H1 (cell line): ENCODE data around the gene CCDC192. TPM values are rescaled to one million over a fixed set of nuclear protein-coding genes. Genes with fewer than 3 reads are reported as not detected.

Experiments used
- CTCF ChIA-PET: fragments of 300-600 bp; sonication (Branson Sonifier 250); formaldehyde crosslinking; loops from one replicate; lab custom pipeline; 2021; ENCODE audit not compliant: partially characterized antibody; lab: Charles Lee
- POLR2A ChIA-PET: fragments of 300-600 bp; sonication (Branson Sonifier 250); formaldehyde crosslinking; loops from one replicate; lab custom pipeline; 2021; ENCODE audit warnings: inconsistent platforms; ENCODE audit not compliant: partially characterized antibody; lab: Charles Lee
- DNase-seq, 2 experiments: peaks; one replicate each; pipeline versions ENCODE4 v3.0.0 to v3.0.0-alpha.2; 2010 to 2022; ENCODE audit warnings: low spot score in 2 of 2, low read depth in 1 of 2, mixed read lengths in 1 of 2
- FAIRE-seq: peaks from 2 replicates; lab custom pipeline; 2011; peaks lifted over from hg19 to GRCh38; lab: Jason Lieb, UNC
- H2AFZ ChIP-seq: 2 replicates; pipeline ENCODE4 v1.8.1; 2012; ENCODE audit warnings: low read length, inconsistent platforms
- H2AK5ac ChIP-seq: 2 replicates; pipeline ENCODE4 v1.6.1; 2013; ENCODE audit warnings: low read depth, low read length
- H2BK120ac ChIP-seq: replicated peaks from 2 replicates; pipeline ENCODE3; 2013; ENCODE audit warnings: low read depth, low read length, inconsistent platforms
- H2BK12ac ChIP-seq: 2 replicates; pipeline ENCODE4 v1.6.1; 2013; ENCODE audit warnings: low read depth, low read length
- H2BK15ac ChIP-seq: 2 replicates; pipeline ENCODE4 v1.6.1; 2013; ENCODE audit warnings: low read length
- H2BK20ac ChIP-seq: 2 replicates; pipeline ENCODE4 v1.6.1; 2013; ENCODE audit warnings: low read length
- H2BK5ac ChIP-seq: 2 replicates; pipeline ENCODE4 v1.6.1; 2013; ENCODE audit warnings: low read depth, low read length
- H3K14ac ChIP-seq: 2 replicates; pipeline ENCODE4 v1.6.1; 2013; ENCODE audit warnings: inconsistent platforms; ENCODE audit not compliant: insufficient read length
- H3K18ac ChIP-seq: 2 replicates; pipeline ENCODE4 v1.6.1; 2013; ENCODE audit warnings: low read length; ENCODE audit errors: extremely low read depth
- H3K23ac ChIP-seq: 2 replicates; pipeline ENCODE4 v1.6.1; 2013; ENCODE audit warnings: inconsistent platforms; ENCODE audit not compliant: insufficient read length
- H3K23me2 ChIP-seq: 2 replicates; pipeline ENCODE4 v1.6.1; 2013; ENCODE audit warnings: low read depth, low read length
- H3K27ac ChIP-seq: 2 replicates; pipeline ENCODE4 v1.6.1; 2011; ENCODE audit warnings: low read depth, low read length, inconsistent platforms
- H3K27me3 ChIP-seq, 4 experiments: replicated peaks in 1 of 4; 1 replicate in 1 of 4; 2 replicates in 3 of 4; pipeline versions ENCODE4 v1.6.1 to v1.8.1; 2011 to 2013; ENCODE audit warnings: low read length in 3 of 4, mild to moderate bottlenecking in 3 of 4, inconsistent platforms in 2 of 4, mixed read lengths in 2 of 4, moderate library complexity in 1 of 4; ENCODE audit not compliant: control insufficient read depth in 3 of 4, insufficient read depth in 3 of 4; ENCODE audit errors: extremely low read depth in 1 of 4
- H3K36me3 ChIP-seq, 4 experiments: 2 replicates each; pipeline versions ENCODE4 v1.6.1 to v1.8.1; 2011 to 2013; ENCODE audit warnings: mild to moderate bottlenecking in 4 of 4, low read length in 3 of 4, moderate library complexity in 2 of 4, control low read depth in 1 of 4, inconsistent platforms in 1 of 4; ENCODE audit not compliant: insufficient read depth in 4 of 4, control insufficient read depth in 2 of 4
- H3K4ac ChIP-seq: replicated peaks from 2 replicates; pipeline ENCODE3; 2013; ENCODE audit warnings: low read length, low read depth, mixed read lengths, inconsistent platforms; ENCODE audit not compliant: insufficient read length
- H3K4me1 ChIP-seq, 4 experiments: replicated peaks in 1 of 4; 1 replicate in 1 of 4; 2 replicates in 3 of 4; pipeline versions ENCODE4 v1.6.1 to v1.8.1; 2011 to 2013; ENCODE audit warnings: low read length in 3 of 4, inconsistent platforms in 2 of 4, mixed read lengths in 1 of 4; ENCODE audit not compliant: insufficient read depth in 4 of 4, control insufficient read depth in 3 of 4
- H3K4me2 ChIP-seq, 2 experiments: 2 replicates each; pipeline versions ENCODE4 v1.6.1 to v1.8.1; 2011 to 2013; ENCODE audit warnings: low read depth in 2 of 2, low read length in 2 of 2, control low read depth in 1 of 2, inconsistent platforms in 1 of 2, mild to moderate bottlenecking in 1 of 2; ENCODE audit not compliant: insufficient read depth in 1 of 2
- H3K4me3 ChIP-seq, 4 experiments: fragments of 200-600, 300-600 bp in 1 of 4; sonication (generic), shearing (Covaris generic), sonication (Bioruptor Twin) in 1 of 4; 2 replicates each; pipeline versions ENCODE4 v1.5.1 to v1.8.1; 2011 to 2016; ENCODE audit warnings: low read length in 4 of 4, low read depth in 3 of 4, control low read depth in 2 of 4, inconsistent platforms in 2 of 4, mild to moderate bottlenecking in 2 of 4, mixed read lengths in 1 of 4, moderate library complexity in 1 of 4; ENCODE audit not compliant: insufficient read depth in 2 of 4; ENCODE audit errors: extremely low read depth in 1 of 4
- H3K56ac ChIP-seq: replicated peaks from 2 replicates; pipeline ENCODE3; 2013; ENCODE audit warnings: low read depth, mild to moderate bottlenecking, mixed read lengths, low read length, inconsistent platforms; ENCODE audit not compliant: insufficient read length
- H3K79me1 ChIP-seq: 2 replicates; pipeline ENCODE4 v1.6.1; 2013; ENCODE audit warnings: low read depth, low read length, control low read depth
- H3K79me2 ChIP-seq, 2 experiments: 2 replicates each; pipeline versions ENCODE4 v1.6.1 to v1.8.1; 2012 to 2013; ENCODE audit warnings: low read length in 2 of 2, mild to moderate bottlenecking in 2 of 2, inconsistent platforms in 1 of 2; ENCODE audit not compliant: insufficient read depth in 2 of 2, control insufficient read depth in 1 of 2
- H3K9ac ChIP-seq, 4 experiments: replicated peaks in 1 of 4; 1 replicate in 1 of 4; 2 replicates in 3 of 4; pipeline versions ENCODE4 v1.6.1 to v1.8.1; 2011 to 2013; ENCODE audit warnings: low read depth in 3 of 4, low read length in 3 of 4, control low read depth in 2 of 4, mild to moderate bottlenecking in 2 of 4, moderate library complexity in 2 of 4, inconsistent platforms in 1 of 4; ENCODE audit errors: extremely low read depth in 1 of 4
- H3K9me3 ChIP-seq, 2 experiments: 2 replicates each; pipeline versions ENCODE4 v1.6.1 to v1.8.1; 2012 to 2013; ENCODE audit warnings: mild to moderate bottlenecking in 2 of 2, moderate library complexity in 2 of 2, control low read depth in 1 of 2, inconsistent platforms in 1 of 2, low read depth in 1 of 2, low read length in 1 of 2, mixed read lengths in 1 of 2; ENCODE audit not compliant: insufficient read depth in 2 of 2
- H4K20me1 ChIP-seq, 2 experiments: replicated peaks in 1 of 2; 2 replicates each; pipeline versions ENCODE3 to v1.8.1; 2011 to 2013; ENCODE audit warnings: inconsistent platforms in 2 of 2, low read length in 2 of 2, mild to moderate bottlenecking in 1 of 2; ENCODE audit not compliant: insufficient read depth in 2 of 2, control insufficient read depth in 1 of 2
- H4K5ac ChIP-seq: 2 replicates; pipeline ENCODE4 v1.6.1; 2013; ENCODE audit warnings: low read length, low read depth, mixed read lengths, inconsistent platforms; ENCODE audit not compliant: insufficient read length
- H4K8ac ChIP-seq: 2 replicates; pipeline ENCODE4 v1.8.0; 2013; ENCODE audit warnings: mild to moderate bottlenecking, moderate library complexity, low read length, inconsistent platforms; ENCODE audit not compliant: insufficient read depth; ENCODE audit errors: extremely low read depth
- H4K91ac ChIP-seq: replicated peaks from 2 replicates; pipeline ENCODE3; 2013; ENCODE audit warnings: low read length, mixed read lengths, inconsistent platforms; ENCODE audit not compliant: insufficient read length
- BCL11A ChIP-seq, 2 experiments: IDR thresholded peaks; one replicate each; pipeline ENCODE4 v1.6.1; 2011; ENCODE audit warnings: low read depth in 2 of 2, low read length in 2 of 2, mild to moderate bottlenecking in 2 of 2
- CREB1 ChIP-seq: IDR thresholded peaks from 2 replicates; pipeline ENCODE4 v1.6.1; 2012; ENCODE audit warnings: inconsistent platforms
- EP300 ChIP-seq, 2 experiments: IDR thresholded peaks; 1 replicate in 1 of 2; 2 replicates in 1 of 2; pipeline ENCODE4 v1.6.1; 2011 to 2012; ENCODE audit warnings: low read depth in 2 of 2, low read length in 2 of 2, mild to moderate bottlenecking in 2 of 2, borderline replicate concordance in 1 of 2, inconsistent platforms in 1 of 2, moderate library complexity in 1 of 2
- GABPA ChIP-seq: IDR thresholded peaks from 2 replicates; pipeline ENCODE4 v1.6.1; 2011; ENCODE audit warnings: mild to moderate bottlenecking, low read length, moderate library complexity, borderline replicate concordance; ENCODE audit not compliant: insufficient read depth
- HDAC6 ChIP-seq: IDR thresholded peaks from one replicate; pipeline ENCODE4 v1.7.1; 2012; ENCODE audit warnings: low read depth, mild to moderate bottlenecking, inconsistent platforms, low read length, moderate library complexity
- KDM5A ChIP-seq: fragments of 200-600 bp; IDR thresholded peaks from 2 replicates; pipeline ENCODE4 v1.7.1; 2012; ENCODE audit warnings: mild to moderate bottlenecking, low read length, inconsistent platforms, mixed read lengths
- MAX ChIP-seq: IDR thresholded peaks from 2 replicates; pipeline ENCODE4 v1.6.1; 2012; ENCODE audit warnings: inconsistent platforms
- RNF2 ChIP-seq: fragments of 200-900, 300-1000 bp; sonication (generic); IDR thresholded peaks from 2 replicates; pipeline ENCODE4 v1.7.1; 2016; ENCODE audit warnings: borderline replicate concordance, low read depth, mild to moderate bottlenecking, antibody characterized with exemption, low read length; ENCODE audit not compliant: poor library complexity, severe bottlenecking; ENCODE audit errors: missing control alignments
- SIRT6 ChIP-seq: IDR thresholded peaks from one replicate; pipeline ENCODE4 v1.7.1; 2012; ENCODE audit warnings: low read length, inconsistent platforms
- SP4 ChIP-seq: IDR thresholded peaks from 2 replicates; pipeline ENCODE4 v1.6.1; 2012; ENCODE audit warnings: low read length, inconsistent platforms
- TAF1 ChIP-seq: IDR thresholded peaks from 2 replicates; pipeline ENCODE4 v1.6.1; 2011; ENCODE audit warnings: mild to moderate bottlenecking, low read depth, low read length
- ZNF274 ChIP-seq: IDR thresholded peaks from 2 replicates; pipeline ENCODE4 v1.7.0; 2012; ENCODE audit warnings: low read length, borderline replicate concordance; ENCODE audit errors: extremely low read depth
- WGBS, 2 experiments: shearing (Covaris generic) in 1 of 2; methylation state at CpG; one replicate each; pipeline versions ENCODE4 v1.1.6 to v1.1.7; 2013 to 2015; ENCODE audit warnings: low lambda C conversion rate in 2 of 2, mixed read lengths in 2 of 2, inconsistent platforms in 1 of 2, low coverage in 1 of 2, missing lambda C conversion rate in 1 of 2; ENCODE audit not compliant: insufficient replicate concordance in 2 of 2, insufficient coverage in 1 of 2, insufficient read length in 1 of 2; ENCODE audit errors: extremely low coverage in 1 of 2, missing lambda C conversion rate in 1 of 2; 5-methylcytosine and 5-hydroxymethylcytosine counted together
- polyA plus RNA-seq, 7 experiments: library from polyadenylated mRNA; depleted of rRNA in 3 of 7; stranded (reverse) in 5 of 7; unstranded in 2 of 7; fragments of >200 nt in 5 of 7; fragments of 200-250 nt in 2 of 7; gene quantifications; 1 replicate in 5 of 7; 2 replicates in 1 of 7; 4 replicates in 1 of 7; pipeline versions ENCODE4 v1.2.1 to v1.2.3, GENCODE V29; 2011 to 2013; ENCODE audit warnings: missing spikeins in 2 of 7, mixed read lengths in 2 of 7
- total RNA-seq: library from RNA; stranded (reverse); fragmentation: NEBNext Ultra II Directional; extraction: Animal tissue kit (Norgen Biotek cat#: 25700); gene quantifications from 2 replicates; pipeline ENCODE4 v1.2.1, GENCODE V29; 2021

CCDC192 gene
- total and polyA plus RNA-seq, 2 of the 8 experiments (the other 6 are each of a cell fraction or from before 2014, with no cell fraction given): 0.61 TPM; not detected in 1

GRCh38 chr5:127898551-127899213 is 195.5 kb downstream of the CCDC192 start:
- no peak overlapping the region for H4K5ac ChIP-seq
- no peak overlapping the region for H2AK5ac ChIP-seq
- no peak overlapping the region for H3K56ac ChIP-seq
- H3K14ac ChIP-seq: no peak overlapping the region
- 88% methylated on average over 4 of the region's 4 CpGs; no CpG with 5 or more reads in 1 of the 2 experiments for WGBS, 2 experiments
- no peak overlapping the region for H3K9ac ChIP-seq
- H2BK20ac ChIP-seq: no peak overlapping the region
- no peaks in the 10 kb centered on the region for H4K20me1 ChIP-seq
- H2BK12ac ChIP-seq: no peak overlapping the region
- H3K4me2 ChIP-seq: no peak overlapping the region
- no peak overlapping the region for H2BK120ac ChIP-seq
- H3K23me2 ChIP-seq: no peaks in the 10 kb centered on the region
- no peaks in the 10 kb centered on the region for H3K27me3 ChIP-seq
- H2BK15ac ChIP-seq: no peak overlapping the region
- no peaks in the 10 kb centered on the region for H3K9me3 ChIP-seq
- H4K91ac ChIP-seq: no peak overlapping the region
- H3K23ac ChIP-seq: no peak overlapping the region
- no peak overlapping the region for H3K4ac ChIP-seq
- H2AFZ ChIP-seq: no peak overlapping the region
- DNase-seq (no peak), FAIRE-seq (no peak)
- no peaks in the 10 kb centered on the region for H3K36me3 ChIP-seq
- no peak overlapping the region for H3K18ac ChIP-seq
- no peaks in the 10 kb centered on the region for H3K79me1 ChIP-seq
- no peak overlapping the region for H2BK5ac ChIP-seq
- H3K4me1 ChIP-seq: peaks cover 0 to 3% (median 0%) of the 10 kb centered on the region in 4 experiments; a peak in 1 of 7 replicates
- H3K79me2 ChIP-seq: no peaks in the 10 kb centered on the region
- ChIA-PET CTCF (interaction anchor here (1.0 to 3.8 kb wide), 9 partner anchors 10 to 335 kb away, joined by 3 to 23 read pairs (median 3); no protein-coding TSS in a partner anchor), POLR2A (interaction anchor here (0.6 kb wide), 1 partner anchor 13 kb away, joined by 4 read pairs; no protein-coding TSS in a partner anchor)
- no peak overlapping the region for H4K8ac ChIP-seq
- no peak overlapping the region for H3K4me3 ChIP-seq
- no peak overlapping the region for H3K27ac ChIP-seq
- TF ChIP-seq GABPA: no peak
- no peak for TF ChIP-seq SP4
- TF ChIP-seq BCL11A (IDR thresholded peaks at IDR 0.05; ENCODE audit: low read depth in 2 of 2, low read length in 2 of 2): no peak
- no peak for TF ChIP-seq KDM5A
- no peak for TF ChIP-seq CREB1
- TF ChIP-seq SIRT6: no peak
- no peak for TF ChIP-seq HDAC6
- no peak for TF ChIP-seq EP300 (IDR thresholded peaks at IDR 0.05; ENCODE audit: borderline replicate concordance in 1 of 2, low read depth in 2 of 2, low read length in 2 of 2)
- TF ChIP-seq ZNF274: no peak
- TF ChIP-seq TAF1: no peak
- TF ChIP-seq MAX: no peak
- TF ChIP-seq RNF2: no peak
